Measurements from ENCODE around the gene ERCC6. TPM values are rescaled to one million over a fixed set of nuclear protein-coding genes. Genes with fewer than 3 reads are reported as not detected.

Gene ERCC6
- total and polyA plus RNA-seq, 10 of the 15 experiments (the other 5 are each of a cell fraction or from before 2014, with no cell fraction given), result 4.3 to 15.6 (median 7.8) TPM

GRCh38 chr10:49538381-49539319, at the start of gene ERCC6 (continued):
- TF ChIP-seq MTA3 (IDR thresholded peaks at IDR 0.05; ENCODE audit: borderline replicate concordance, low read length) (no peak), SMC3 (IDR thresholded peaks at IDR 0.05; ENCODE audit: borderline replicate concordance, low read length) (no peak), CBFB (IDR thresholded peaks at IDR 0.05; ENCODE audit: low read depth) (no peak), ATF3 (IDR thresholded peaks at IDR 0.05; ENCODE audit: borderline replicate concordance, extremely low read depth, low read depth, low read length) (no peak), PKNOX1 (IDR thresholded peaks at IDR 0.05) (peak; percentile 43; the same call in 1 of the 2 replicates), PML (IDR thresholded peaks at IDR 0.05; ENCODE audit: low read length) (peak; percentile 57; the same call in 1 of the 2 replicates), ZNF622 (IDR thresholded peaks at IDR 0.05) (no peak), NRF1 (conservative IDR thresholded peaks at IDR 0.05; ENCODE audit: low read depth, low read length) (peak; percentile 97), ZNF687 (IDR thresholded peaks at IDR 0.05) (peak; percentile 74), SREBF1 (IDR thresholded peaks at IDR 0.05; ENCODE audit: low read length) (no peak), HSF1 (IDR thresholded peaks at IDR 0.05; ENCODE audit: low read depth, low read length) (no peak), STAT1 (conservative IDR thresholded peaks at IDR 0.05) (no peak), SRF (IDR thresholded peaks at IDR 0.05; ENCODE audit: low read depth in 2 of 2, low read length in 2 of 2) (peak in 1 of 2 experiments; percentile 49; a peak in 1 of 4 replicates), YBX1 (IDR thresholded peaks at IDR 0.05) (no peak), CBX3 (IDR thresholded peaks at IDR 0.05; ENCODE audit: borderline replicate concordance, low read depth) (no peak), POU2F2 (IDR thresholded peaks at IDR 0.05; ENCODE audit: borderline replicate concordance, low read depth, low read length) (0 out of 3 replicates have a peak, but pooled peaks have one; percentile 7), WRNIP1 (IDR thresholded peaks at IDR 0.05; ENCODE audit: borderline replicate concordance, low read depth, low read length) (no peak), SUPT20H (IDR thresholded peaks at IDR 0.05; ENCODE audit: borderline replicate concordance, control insufficient read depth, low read depth, low read length) (no peak), RB1 (IDR thresholded peaks at IDR 0.05; ENCODE audit: borderline replicate concordance) (no peak), PBX3 (IDR thresholded peaks at IDR 0.05; ENCODE audit: insufficient replicate concordance, low read depth, low read length) (no peak), IKZF2 (IDR thresholded peaks at IDR 0.05) (no peak), ZNF274 (IDR thresholded peaks at IDR 0.05; ENCODE audit: insufficient read depth, insufficient read length) (no peak)

Data from GM12878 (cell line).